K562 (cell line): ENCODE results near the gene MICU2. TPM values are rescaled to one million over a fixed set of nuclear protein-coding genes. Genes with fewer than 3 reads are reported as not detected.

ENCODE experiments used
- CBFA2T3 ChIP-seq: fragments of 450-650 bp; IDR thresholded peaks from 2 replicates; pipeline ENCODE4 v1.6.1; 2017
- CHAMP1 ChIP-seq: fragments of 450-650 bp; IDR thresholded peaks from 2 replicates; pipeline ENCODE4 v1.6.1; 2016; ENCODE audit warnings: mild to moderate bottlenecking
- DMBX1 ChIP-seq: fragments of 250-450 bp; sonication (Bioruptor Pico); IDR thresholded peaks from 2 replicates; pipeline ENCODE4 v1.8.0; 2022; ENCODE audit warnings: inconsistent platforms, mild to moderate bottlenecking, moderate library complexity, borderline replicate concordance
- E2F6 ChIP-seq, 2 experiments: IDR thresholded peaks; 2 replicates each; pipeline ENCODE4 v1.6.1; 2011; ENCODE audit warnings: borderline replicate concordance in 1 of 2, control low read depth in 1 of 2, low read depth in 1 of 2, low read length in 1 of 2, mild to moderate bottlenecking in 1 of 2, mixed read lengths in 1 of 2, moderate library complexity in 1 of 2; ENCODE audit not compliant: insufficient read depth in 1 of 2, insufficient read length in 1 of 2, poor library complexity in 1 of 2, severe bottlenecking in 1 of 2; ENCODE audit errors: extremely low read depth in 1 of 2
- FOSL1 ChIP-seq: fragments of 200-800 bp; sonication (Bioruptor generic); conservative IDR thresholded peaks from 2 replicates; pipeline ENCODE4 v1.6.1; 2016; ENCODE audit warnings: missing genetic modification characterization, missing compliant biosample characterization
- KLF16 ChIP-seq: IDR thresholded peaks from 2 replicates; pipeline ENCODE4 v1.6.1; 2016; ENCODE audit warnings: antibody characterized with exemption
- MAFF ChIP-seq: IDR thresholded peaks from 2 replicates; pipeline ENCODE4 v1.6.1; 2012; ENCODE audit warnings: low read length, improper control_type of control experiment
- MNT ChIP-seq, 2 experiments: fragments of 450-650 bp; conservative IDR thresholded peaks; 2 replicates each; pipeline ENCODE4 v1.6.1; 2017; ENCODE audit warnings: mild to moderate bottlenecking in 2 of 2, moderate library complexity in 2 of 2
- MTA1 ChIP-seq: fragments of 450-650 bp; IDR thresholded peaks from 2 replicates; pipeline ENCODE4 v1.6.1; 2017; ENCODE audit warnings: borderline replicate concordance
- MXI1 ChIP-seq: IDR thresholded peaks from 2 replicates; pipeline ENCODE4 v1.6.1; 2011; ENCODE audit warnings: low read depth, mild to moderate bottlenecking, improper control_type of control experiment, low read length
- POLR2A ChIP-seq: fragments of 450-650 bp; conservative IDR thresholded peaks from 2 replicates; pipeline ENCODE4 v1.6.1; 2016
- SMAD1 ChIP-seq: fragments of 150-350 bp; IDR thresholded peaks from 2 replicates; pipeline ENCODE4 v1.6.1; 2014; ENCODE audit warnings: low read length, low read depth; ENCODE audit not compliant: partially characterized antibody
- SMAD2 ChIP-seq: fragments of 150-350 bp; IDR thresholded peaks from 2 replicates; pipeline ENCODE4 v1.6.1; 2014; ENCODE audit warnings: low read depth, mild to moderate bottlenecking, low read length
- TAF9B ChIP-seq: fragments of 450-650 bp; IDR thresholded peaks from 2 replicates; pipeline ENCODE4 v1.6.1; 2018; ENCODE audit warnings: mild to moderate bottlenecking; ENCODE audit not compliant: partially characterized antibody
- TCF3 ChIP-seq: sonication (generic); formaldehyde crosslinking; IDR thresholded peaks from 2 replicates; pipeline ENCODE4 v1.4.0; 2020; ENCODE audit warnings: mild to moderate bottlenecking, missing genetic modification reagents
- ZNF263 ChIP-seq: sonication (generic); formaldehyde crosslinking; IDR thresholded peaks from 2 replicates; pipeline ENCODE4 v1.8.0; 2022; ENCODE audit warnings: mild to moderate bottlenecking, missing genetic modification reagents, borderline replicate concordance
- ZNF586 ChIP-seq: fragments of 450-650 bp; formaldehyde crosslinking; conservative IDR thresholded peaks from 2 replicates; pipeline ENCODE4 v1.4.0; 2020; ENCODE audit warnings: mild to moderate bottlenecking, moderate library complexity
- polyA plus RNA-seq, 8 experiments: library from polyadenylated mRNA; depleted of rRNA in 4 of 8; stranded (reverse) in 5 of 8; unstranded in 3 of 8; fragments of >200 nt; fragmentation: Nextera tagmentation in 2 of 8; fragmentation: Illumina TruSeq in 1 of 8; extraction: Ambion mirVana in 2 of 8; extraction: Trizol in 1 of 8; gene quantifications; 2 replicates each; pipeline versions ENCODE4 v1.2.1 to v1.2.3, GENCODE V29; 2011 to 2014; ENCODE audit warnings: inconsistent platforms in 1 of 8, missing spikeins in 1 of 8
- total RNA-seq, 7 experiments: library from RNA; depleted of rRNA in 6 of 7; stranded (reverse); fragments of >200 nt in 6 of 7; fragmentation: Illumina TruSeq in 2 of 7; extraction: Trizol in 2 of 7; gene quantifications; 2 replicates each; pipeline versions ENCODE4 v1.2.1 to v1.2.3, GENCODE V29; 2011 to 2021; ENCODE audit warnings: low replicate concordance in 1 of 7
- TF ChIP-seq, protein P1 (sequence below): sonication (generic); formaldehyde crosslinking; IDR thresholded peaks from 2 replicates; pipeline ENCODE4 v1.8.0; 2022; ENCODE audit warnings: mild to moderate bottlenecking, missing genetic modification reagents
- TF ChIP-seq, protein P2 (sequence below): sonication (generic); formaldehyde crosslinking; IDR thresholded peaks from 2 replicates; pipeline ENCODE4 v1.8.1; 2022; ENCODE audit warnings: missing genetic modification reagents

The MICU2 gene
- total and polyA plus RNA-seq, 9 of the 15 experiments (the other 6 are each of a cell fraction or from before 2014, with no cell fraction given), result 9.1 to 41.8 (median 33.4) TPM

DNA sequence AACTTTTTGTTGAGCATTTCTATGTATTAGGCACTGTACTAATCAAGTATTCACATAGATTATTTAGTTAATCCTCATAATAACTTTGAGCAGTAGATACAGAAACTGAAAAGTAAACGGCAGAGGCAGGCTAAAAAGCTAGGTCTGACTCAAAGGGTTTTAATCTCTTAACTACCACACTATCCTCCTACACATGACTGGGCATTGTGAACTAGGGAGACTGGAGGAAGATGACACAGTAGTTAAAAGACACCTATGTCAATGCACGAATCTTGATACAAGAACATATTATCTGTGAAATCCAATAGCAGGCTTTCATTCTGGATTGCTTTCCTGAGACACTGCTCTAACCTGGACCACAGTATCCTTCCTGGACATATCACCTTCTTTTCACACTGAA, 36.3 kb downstream of the MICU2 start (continued):
- TF ChIP-seq, protein P1, sequence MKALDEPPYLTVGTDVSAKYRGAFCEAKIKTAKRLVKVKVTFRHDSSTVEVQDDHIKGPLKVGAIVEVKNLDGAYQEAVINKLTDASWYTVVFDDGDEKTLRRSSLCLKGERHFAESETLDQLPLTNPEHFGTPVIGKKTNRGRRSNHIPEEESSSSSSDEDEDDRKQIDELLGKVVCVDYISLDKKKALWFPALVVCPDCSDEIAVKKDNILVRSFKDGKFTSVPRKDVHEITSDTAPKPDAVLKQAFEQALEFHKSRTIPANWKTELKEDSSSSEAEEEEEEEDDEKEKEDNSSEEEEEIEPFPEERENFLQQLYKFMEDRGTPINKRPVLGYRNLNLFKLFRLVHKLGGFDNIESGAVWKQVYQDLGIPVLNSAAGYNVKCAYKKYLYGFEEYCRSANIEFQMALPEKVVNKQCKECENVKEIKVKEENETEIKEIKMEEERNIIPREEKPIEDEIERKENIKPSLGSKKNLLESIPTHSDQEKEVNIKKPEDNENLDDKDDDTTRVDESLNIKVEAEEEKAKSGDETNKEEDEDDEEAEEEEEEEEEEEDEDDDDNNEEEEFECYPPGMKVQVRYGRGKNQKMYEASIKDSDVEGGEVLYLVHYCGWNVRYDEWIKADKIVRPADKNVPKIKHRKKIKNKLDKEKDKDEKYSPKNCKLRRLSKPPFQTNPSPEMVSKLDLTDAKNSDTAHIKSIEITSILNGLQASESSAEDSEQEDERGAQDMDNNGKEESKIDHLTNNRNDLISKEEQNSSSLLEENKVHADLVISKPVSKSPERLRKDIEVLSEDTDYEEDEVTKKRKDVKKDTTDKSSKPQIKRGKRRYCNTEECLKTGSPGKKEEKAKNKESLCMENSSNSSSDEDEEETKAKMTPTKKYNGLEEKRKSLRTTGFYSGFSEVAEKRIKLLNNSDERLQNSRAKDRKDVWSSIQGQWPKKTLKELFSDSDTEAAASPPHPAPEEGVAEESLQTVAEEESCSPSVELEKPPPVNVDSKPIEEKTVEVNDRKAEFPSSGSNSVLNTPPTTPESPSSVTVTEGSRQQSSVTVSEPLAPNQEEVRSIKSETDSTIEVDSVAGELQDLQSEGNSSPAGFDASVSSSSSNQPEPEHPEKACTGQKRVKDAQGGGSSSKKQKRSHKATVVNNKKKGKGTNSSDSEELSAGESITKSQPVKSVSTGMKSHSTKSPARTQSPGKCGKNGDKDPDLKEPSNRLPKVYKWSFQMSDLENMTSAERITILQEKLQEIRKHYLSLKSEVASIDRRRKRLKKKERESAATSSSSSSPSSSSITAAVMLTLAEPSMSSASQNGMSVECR (CRISPR knock-in tag), result no peak
- 0 out of 2 replicates have a peak, but pooled peaks have one; percentile 56 for TF ChIP-seq KLF16
- no peak for TF ChIP-seq DMBX1 (CRISPR knock-in tag)
- TF ChIP-seq SMAD2, result no peak
- TF ChIP-seq E2F6 (IDR thresholded peaks at IDR 0.05; ENCODE audit: borderline replicate concordance in 1 of 2, extremely low read depth in 1 of 2, insufficient read depth in 1 of 2, insufficient read length in 1 of 2, low read depth in 1 of 2, low read length in 1 of 2, poor library complexity in 1 of 2, severe bottlenecking in 1 of 2), result no peak
- no peak for TF ChIP-seq ZNF586 (CRISPR knock-in tag)
- no peak for TF ChIP-seq ZNF263 (CRISPR knock-in tag)
- TF ChIP-seq TCF3 (CRISPR knock-in tag), result peak; percentile 75
- TF ChIP-seq FOSL1 (tag), result peak; percentile 66
- TF ChIP-seq POLR2A, result no peak
- TF ChIP-seq MAFF, result peak; percentile 86
- no peak for TF ChIP-seq MXI1
- TF ChIP-seq CHAMP1, result 0 out of 2 replicates have a peak, but pooled peaks have one; percentile 39
- 0 out of 4 replicates have a peak, but pooled peaks of 1 of the 2 experiments have one; percentile 36 for TF ChIP-seq MNT (conservative IDR thresholded peaks at IDR 0.05)
- TF ChIP-seq TAF9B, result peak; percentile 32
- TF ChIP-seq CBFA2T3, result peak; percentile 83
- no peak for TF ChIP-seq SMAD1
- TF ChIP-seq, protein P2, sequence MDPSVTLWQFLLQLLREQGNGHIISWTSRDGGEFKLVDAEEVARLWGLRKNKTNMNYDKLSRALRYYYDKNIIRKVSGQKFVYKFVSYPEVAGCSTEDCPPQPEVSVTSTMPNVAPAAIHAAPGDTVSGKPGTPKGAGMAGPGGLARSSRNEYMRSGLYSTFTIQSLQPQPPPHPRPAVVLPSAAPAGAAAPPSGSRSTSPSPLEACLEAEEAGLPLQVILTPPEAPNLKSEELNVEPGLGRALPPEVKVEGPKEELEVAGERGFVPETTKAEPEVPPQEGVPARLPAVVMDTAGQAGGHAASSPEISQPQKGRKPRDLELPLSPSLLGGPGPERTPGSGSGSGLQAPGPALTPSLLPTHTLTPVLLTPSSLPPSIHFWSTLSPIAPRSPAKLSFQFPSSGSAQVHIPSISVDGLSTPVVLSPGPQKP, result no peak
- no peak for TF ChIP-seq MTA1
